ENCODE results near the gene PRKD1.
"Not testable (repeated sequence)": the region's sequence is repeated elsewhere in the genome, so short reads cannot be mapped to it uniquely, and the experiment has no call there.

Gene PRKD1

DNA sequence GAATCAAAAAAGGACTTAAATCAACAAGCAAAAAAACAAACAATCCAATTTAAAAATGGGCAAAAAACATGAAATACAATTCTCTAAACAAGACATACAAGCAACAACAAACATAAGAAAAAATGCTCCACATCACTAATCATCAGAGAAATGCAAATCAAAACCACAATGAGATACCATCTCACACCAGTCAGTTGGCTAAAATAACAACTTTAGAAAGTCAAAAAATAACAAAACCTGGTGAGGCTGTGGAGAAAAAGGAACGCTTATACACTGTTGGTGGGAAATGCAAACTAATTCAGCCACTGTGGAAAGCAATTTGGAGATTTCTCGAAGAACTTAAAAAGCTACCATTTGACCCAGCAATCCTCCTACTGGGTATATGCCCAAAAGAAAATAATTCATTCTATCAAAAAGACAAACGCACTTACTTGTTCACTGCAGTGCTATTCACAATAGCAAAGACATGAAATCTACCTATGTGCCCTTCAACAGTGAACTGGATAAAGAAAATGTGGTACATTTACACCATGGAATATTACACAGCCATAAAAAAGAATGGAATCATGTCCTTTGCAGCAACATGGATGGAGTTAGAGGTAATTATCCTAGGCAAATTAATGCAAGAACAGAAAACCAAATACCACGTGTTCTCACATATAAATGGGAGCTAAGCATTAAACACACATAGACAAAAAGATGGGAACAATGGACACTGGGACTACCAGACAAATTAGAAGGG is 26.9 kb downstream of the PRKD1 start:
- no peak overlapping the region for H3K4me3 ChIP-seq (ENCODE audit: low read depth, low read length)

DNA sequence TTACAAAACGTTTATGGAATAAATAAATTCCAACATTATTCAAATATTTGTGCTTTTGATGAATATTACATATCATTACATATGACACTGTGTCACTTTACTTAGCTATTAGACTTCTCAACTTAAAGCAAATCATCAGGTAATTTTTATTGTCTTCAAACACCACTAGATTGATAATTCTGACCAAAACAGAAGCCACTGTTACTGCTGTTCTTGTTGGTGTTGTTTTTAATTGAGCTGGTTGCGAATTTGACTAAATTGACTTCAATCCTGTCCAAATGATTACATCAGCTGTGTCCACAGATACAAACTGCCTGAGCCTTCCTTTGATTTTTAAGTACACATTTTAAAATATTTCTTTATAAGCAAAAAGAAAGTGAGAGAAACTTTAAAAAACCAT is 29.2 kb downstream of the PRKD1 start:
- no peak overlapping the region for H3K4me3 ChIP-seq (ENCODE audit: low read depth, low read length)

DNA sequence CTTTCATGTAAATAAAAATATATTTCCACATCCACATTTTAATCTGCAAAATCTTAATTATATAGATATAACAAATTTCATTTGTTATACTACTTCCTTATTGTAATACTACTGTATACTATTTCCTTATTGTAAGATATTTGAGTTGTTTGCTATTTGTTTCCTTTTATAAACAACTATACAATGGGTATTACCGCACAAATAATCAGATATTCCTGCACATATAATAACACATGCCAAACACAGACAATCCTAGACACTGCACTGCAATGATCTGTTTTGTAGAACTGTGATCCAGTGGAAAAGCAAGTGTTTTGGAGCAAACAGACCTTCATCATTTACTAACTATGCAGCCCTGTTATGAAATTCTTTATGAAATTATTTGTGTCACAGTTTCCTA is 30.5 kb downstream of the PRKD1 start:
- H3K4me3 ChIP-seq (ENCODE audit: low read depth, low read length): no peak overlapping the region

DNA sequence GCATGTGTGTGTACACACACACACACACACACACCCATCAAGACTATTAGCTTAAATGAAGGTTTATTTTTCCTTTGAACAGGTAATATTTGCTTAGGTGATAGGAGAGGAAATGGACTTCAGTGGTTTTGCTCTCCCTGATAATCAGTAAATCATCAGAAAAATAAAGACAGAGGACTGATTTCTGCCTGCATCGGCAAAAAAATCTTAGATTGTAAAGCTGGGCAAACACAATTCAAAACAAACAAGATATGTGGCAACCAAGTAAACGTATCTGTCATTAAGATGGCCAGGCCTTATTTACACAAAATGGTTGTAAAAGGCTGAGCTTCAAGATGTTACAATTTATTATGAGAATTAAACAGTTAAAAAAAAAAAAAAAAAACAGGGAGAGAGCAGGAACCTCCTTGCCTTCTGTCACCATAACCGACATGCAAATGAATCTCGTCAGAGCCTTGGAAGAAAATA is 31.3 kb downstream of the PRKD1 start:
- H3K4me3 ChIP-seq (ENCODE audit: low read depth, low read length): no peak overlapping the region

DNA sequence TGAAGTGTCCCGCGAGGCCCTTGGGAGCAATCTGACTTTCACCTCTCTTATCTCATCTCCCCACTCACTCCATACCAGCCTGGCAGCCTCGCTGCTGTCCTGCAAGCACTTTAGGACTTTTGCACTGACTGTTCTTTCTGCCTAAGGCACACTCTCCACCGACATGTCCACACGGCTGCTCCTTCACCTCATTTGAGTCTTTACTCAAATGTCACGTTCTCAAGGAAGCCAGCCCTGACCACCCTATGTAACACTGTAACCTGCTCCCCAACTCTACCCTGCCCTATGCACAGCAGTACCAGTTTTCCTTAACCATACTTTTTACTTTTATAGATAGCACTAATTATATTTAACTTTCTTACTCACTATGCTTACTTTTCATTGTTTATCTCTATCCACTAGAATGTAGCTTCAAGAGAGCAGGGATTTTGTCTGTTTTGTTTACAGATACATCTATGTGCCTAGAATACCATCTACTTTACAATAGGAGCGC is 32.0 kb downstream of the PRKD1 start:
- no peak overlapping the region for H3K4me3 ChIP-seq (ENCODE audit: low read depth, low read length)

DNA sequence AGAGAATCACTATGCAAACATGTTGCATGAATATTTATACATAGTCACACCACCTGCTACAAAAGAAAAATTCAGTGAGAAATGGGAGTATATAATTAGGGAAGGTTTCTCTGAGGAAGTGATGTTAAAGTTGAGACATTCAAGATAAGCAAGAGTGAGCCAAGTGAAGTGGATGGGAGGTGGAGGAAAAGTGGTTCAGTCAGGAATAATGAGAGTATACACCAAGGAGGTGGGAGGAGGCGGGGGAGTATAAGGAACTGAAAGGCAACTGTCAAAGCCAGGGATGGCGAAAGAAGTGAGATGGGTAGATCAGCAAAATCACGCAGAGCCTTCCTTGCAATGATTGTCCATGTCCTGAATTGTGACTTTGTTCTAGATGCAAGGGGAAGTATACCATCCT is 33.7 kb downstream of the PRKD1 start:
- H3K4me3 ChIP-seq (ENCODE audit: low read depth, low read length): no peak overlapping the region

DNA sequence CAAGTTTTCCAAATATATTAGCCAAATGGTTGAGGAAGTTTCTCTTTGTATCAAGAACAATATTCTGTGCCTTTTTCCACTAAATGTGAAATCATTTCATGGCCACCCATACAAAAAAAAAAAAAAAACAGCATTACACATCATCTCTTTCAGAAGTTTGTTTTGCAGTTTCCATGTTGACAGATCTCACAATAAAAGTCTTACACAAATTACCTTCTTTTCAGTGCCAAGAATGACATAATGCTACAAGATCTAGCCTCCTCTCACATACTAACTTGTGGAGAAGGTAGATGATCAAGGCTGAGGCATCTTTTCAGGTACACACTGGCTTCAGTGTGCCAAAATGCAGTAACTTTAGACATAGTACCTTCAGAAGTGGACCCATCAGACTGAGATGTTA is 35.3 kb downstream of the PRKD1 start:
- H3K4me3 ChIP-seq (ENCODE audit: low read depth, low read length): no peak overlapping the region

DNA sequence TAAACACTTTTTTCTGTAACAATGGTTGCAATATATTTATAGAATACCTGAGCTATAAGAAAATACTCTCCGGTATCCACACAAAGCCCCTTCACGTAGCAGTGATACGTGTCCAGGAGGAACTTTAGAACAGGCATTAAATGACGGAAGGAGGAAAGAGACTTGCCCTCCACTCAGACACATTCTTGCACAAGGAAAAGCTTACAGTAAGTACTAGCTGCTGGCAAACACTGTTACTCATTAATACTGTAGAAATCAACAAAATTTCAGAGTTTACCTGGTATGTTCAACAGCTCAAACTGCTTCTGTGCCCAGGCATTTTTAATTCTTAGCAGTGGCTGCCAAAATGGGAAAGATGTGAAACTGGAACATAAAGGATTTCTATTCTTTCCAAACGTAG is 41.7 kb downstream of the PRKD1 start:
- H3K4me3 ChIP-seq (ENCODE audit: low read depth, low read length): no peak overlapping the region

DNA sequence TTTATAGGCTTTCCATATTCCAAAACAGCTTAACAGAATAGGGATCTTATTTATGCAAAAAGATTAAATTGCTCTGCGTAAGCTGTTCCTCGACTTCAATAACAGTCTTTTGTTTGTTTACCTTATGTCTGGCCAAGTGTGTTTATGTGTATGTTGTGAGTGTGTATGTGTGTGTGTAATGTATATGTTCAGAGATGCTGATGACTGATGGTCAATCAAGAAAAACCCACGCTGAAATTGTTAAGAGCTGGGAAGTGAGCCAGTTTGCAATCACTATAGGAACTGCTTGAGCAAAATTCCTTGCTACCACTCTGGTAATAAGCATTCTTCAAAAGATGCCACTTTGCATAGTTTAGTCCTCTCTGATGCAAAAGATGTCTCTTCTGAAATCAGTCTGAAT is 59.6 kb downstream of the PRKD1 start:
- H3K4me3 ChIP-seq (ENCODE audit: low read depth, low read length): no peak overlapping the region

DNA sequence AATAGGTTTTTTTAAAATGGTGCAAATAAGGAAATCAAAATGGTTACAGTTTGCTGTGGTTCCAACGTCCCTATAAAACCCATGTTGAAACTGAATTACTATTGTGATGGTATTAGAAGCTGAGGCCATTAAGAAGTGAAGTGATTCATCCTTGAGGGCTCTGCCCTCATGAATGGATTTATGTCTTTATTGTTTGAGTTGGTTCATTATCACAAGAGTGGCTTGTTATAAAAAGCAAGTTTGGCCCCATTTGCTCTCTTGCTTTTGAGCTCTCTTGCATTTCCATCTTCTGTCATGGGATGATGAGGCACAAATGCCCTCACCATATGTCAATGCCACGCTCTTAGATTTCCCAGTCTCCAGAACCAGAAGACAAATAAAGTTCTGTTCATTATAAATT is 62.3 kb downstream of the PRKD1 start:
- H3K4me3 ChIP-seq (ENCODE audit: low read depth, low read length): no peak overlapping the region

DNA sequence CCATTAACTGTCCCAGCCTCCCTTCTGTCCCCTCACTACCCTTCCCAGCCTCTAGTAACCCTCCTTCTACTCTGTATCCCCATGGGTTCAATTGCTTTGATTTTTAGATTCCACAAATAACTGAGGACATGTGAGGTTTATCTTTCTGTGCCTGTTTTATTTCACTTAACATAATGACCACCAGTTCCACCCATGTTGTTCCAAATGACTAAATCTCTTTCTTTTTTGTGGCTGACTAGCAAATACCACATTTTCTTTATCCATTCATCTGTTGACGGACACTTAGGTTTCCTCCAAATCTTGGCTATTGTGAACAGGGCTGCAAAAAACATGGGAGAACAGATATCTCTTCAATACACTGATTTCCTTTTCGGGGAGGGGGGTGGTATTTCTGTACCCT is 65.7 kb downstream of the PRKD1 start:
- H3K4me3 ChIP-seq (ENCODE audit: low read depth, low read length): no peak overlapping the region

DNA sequence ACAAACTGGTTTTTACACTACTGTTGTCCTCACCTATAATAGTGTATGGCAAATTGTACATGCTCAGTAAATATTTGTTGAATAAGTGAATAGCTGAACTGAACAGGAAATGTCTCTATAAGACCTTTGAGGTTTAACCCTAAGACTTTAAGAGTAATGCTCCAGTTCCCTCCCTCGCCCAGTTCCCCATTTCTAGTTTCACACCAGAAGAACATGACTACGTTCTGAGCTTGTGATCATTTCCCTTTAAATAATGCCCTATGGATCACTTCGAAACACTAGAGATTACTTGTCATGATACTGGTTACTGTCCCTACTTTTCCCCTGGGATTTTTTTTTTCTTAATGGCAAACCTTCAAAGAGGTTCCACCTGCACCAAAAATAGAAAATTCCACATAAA is 69.3 kb downstream of the PRKD1 start:
- no peak overlapping the region for H3K4me3 ChIP-seq (ENCODE audit: low read depth, low read length)

DNA sequence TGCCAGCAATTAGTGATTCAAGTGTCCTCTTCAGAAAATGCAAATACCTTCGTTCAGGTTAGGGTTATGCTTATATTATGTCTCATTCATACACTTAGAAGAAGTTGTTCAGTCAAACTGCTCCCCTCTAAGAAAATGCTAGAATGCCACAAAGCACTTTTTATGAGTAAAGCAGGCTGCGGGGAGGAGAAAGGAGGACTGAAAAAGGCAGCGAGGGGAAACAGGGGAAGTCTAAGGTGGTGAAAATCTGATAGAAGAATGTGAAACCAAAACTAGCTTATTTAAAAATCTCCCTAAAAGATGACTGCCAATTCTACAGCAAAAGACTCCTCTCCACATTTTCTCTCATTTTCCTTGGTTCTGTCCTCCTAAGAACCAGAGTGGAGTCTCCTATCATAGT is 70.1 kb downstream of the PRKD1 start:
- H3K4me3 ChIP-seq (ENCODE audit: low read depth, low read length): no peak overlapping the region

DNA sequence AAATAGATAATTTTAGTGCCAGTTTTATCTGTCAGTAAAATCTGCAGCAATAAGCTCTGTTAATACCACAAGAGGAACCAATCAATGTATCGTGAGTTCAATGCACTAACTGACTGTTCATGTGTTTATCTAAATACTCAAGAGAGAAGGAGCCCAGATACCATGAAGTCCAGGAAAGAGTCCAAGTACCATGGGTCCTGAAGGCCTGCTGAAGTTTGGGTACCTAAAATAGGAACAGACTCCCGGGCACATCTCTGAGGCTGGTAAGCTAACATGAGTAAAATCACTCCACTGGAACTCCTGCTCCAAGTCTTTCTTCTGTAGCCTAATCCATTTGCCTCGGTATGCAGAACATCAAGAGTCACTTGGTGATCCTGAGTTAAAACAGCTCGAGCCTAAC is 71.1 kb downstream of the PRKD1 start:
- H3K4me3 ChIP-seq (ENCODE audit: low read depth, low read length): no peak overlapping the region

DNA sequence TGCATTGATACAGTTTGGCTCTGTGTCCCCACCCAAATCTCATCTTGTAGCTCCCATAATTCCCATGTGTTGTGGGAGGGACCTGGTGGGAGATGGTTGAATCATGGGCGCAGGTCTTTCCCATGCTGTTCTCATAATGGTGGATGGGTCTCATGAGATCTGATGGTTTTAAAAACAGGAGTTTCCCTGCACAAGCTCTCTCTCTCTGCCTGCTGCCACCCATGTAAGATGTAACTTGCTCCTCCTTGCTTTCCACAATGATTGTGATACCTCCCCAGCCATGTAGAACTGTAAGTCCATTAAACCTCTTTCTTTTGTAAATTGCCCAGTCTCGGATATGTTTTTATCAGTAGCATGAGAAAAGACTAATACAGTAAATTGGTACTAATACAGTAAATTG is 74.0 kb downstream of the PRKD1 start:
- not testable (repeated sequence) for H3K4me3 ChIP-seq (ENCODE audit: low read depth, low read length)

DNA sequence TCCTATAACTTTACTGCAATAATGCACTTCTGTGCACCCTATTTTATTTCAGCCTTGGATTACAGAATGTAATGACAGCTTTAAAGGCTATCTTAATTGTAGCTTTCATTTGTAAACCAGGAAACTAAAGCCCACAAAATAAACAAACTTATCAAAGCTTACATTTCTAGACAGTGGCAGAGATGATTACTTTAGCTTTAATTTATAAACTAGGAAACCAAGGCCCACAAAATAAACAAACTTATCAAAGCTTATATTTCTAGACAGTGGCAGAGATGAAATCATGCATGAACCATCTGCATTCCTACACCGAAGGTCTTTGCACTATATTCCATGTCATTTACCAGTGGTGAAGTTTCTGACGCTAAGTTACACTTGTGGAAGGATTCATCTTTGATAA is 74.4 kb downstream of the PRKD1 start:
- no peak overlapping the region for H3K4me3 ChIP-seq (ENCODE audit: low read depth, low read length)

DNA sequence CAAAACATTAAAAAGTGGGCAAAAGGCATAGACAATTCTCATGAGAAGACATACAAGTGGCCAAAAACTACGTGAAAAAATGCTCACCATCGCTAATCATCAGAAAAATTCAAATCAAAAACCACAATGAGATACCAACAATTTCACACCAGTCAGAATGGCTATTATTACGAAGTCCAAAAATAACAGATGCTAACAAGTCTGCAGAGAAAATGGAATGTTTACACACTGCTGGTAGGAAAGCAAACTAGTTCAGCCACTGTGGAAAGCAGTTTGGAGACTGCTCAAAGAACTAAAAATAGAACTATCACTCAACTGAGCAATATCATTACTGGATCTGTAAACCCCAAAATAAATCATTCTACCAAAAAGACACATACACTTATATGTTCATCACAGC is 76.2 kb downstream of the PRKD1 start:
- H3K4me3 ChIP-seq (ENCODE audit: low read depth, low read length): no peak overlapping the region

DNA sequence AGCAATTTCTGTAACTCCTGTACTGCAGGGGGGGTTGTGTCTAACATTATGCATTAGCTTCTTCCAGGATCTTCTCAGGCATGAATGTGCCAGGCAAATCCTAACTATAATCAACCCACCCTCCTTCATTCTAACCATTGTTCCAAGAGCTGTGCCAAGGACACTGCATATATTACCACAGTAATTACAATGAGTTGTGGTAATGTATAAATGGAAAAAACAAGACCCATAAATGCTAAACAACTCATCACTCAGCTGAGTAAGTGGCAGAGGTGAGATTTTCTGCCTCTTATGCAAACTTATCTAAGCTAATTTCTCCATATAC is 80.6 kb downstream of the PRKD1 start:
- H3K4me3 ChIP-seq (ENCODE audit: low read depth, low read length): no peak overlapping the region

DNA sequence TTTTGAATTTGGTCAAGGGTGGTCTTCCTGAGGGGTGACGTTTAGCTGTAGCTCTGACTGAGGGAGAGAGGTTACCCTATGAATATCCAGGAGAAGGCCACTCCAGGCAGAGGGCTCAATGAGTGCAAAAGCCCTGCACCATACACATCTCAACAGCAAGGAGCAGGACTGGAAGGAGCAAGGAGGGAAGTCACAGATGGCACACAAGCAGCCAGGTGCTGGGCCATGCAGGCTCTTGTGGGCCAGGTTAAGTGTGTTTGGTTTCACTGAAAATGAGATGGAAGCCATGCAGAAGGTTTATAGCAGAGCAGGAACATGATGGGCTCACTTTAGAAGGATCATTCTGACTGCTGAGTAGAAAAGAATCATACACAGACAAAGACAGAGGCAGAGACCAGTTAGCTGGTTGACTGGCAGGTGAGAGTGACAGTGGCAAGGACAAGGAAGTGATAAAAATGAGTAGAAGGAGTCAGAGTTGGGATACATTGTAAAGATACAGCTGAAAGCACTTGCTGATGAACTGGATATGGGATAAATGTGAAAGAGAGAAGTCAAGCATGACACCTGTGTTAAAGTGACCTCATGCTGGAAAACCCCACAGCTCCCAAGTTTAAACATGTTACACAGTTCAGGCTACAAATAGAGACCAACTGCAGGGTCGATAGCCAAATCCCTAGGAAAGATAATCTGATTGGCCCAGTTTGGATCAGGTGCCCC is 81.2 kb downstream of the PRKD1 start:
- no peak overlapping the region for H3K4me3 ChIP-seq (ENCODE audit: low read depth, low read length)

DNA sequence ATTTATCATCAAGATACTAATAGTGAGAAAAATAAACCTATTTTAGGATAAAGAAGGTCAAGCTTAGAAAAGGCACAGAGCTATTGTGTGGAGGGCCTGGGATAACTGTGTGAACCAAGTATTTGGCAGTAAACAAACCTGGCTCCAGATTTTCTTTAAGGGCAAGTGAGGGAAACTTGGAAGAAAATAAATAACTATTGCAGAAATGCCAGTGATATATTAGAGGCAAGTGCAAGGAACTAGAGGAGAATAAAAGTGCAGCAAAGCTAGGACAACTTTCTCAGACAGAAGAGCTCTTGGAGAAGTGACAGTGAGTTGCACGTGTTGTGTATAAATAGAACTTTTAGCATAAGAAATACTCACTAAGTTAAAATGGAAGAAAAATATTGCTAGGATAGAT is 83.7 kb downstream of the PRKD1 start:
- no peak overlapping the region for H3K4me3 ChIP-seq (ENCODE audit: low read depth, low read length)

DNA sequence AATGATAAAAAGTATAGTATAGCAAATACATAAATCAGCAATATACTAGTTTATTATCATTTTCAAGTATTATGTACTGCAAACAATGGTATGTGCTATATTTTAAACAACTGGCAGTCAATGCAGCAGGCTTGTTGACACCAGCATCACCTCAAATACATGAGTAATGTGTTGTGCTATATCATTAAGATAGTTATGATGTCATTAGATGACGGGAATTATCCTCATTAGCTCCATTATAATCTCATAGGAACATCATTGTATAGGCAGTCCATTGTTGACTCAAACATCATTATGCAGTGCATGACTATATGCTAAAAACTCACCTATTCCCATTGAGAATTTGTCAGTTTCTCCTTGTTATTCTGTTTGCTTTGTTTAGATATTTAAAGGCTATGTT is 85.4 kb downstream of the PRKD1 start:
- no peak overlapping the region for H3K4me3 ChIP-seq (ENCODE audit: low read depth, low read length)

DNA sequence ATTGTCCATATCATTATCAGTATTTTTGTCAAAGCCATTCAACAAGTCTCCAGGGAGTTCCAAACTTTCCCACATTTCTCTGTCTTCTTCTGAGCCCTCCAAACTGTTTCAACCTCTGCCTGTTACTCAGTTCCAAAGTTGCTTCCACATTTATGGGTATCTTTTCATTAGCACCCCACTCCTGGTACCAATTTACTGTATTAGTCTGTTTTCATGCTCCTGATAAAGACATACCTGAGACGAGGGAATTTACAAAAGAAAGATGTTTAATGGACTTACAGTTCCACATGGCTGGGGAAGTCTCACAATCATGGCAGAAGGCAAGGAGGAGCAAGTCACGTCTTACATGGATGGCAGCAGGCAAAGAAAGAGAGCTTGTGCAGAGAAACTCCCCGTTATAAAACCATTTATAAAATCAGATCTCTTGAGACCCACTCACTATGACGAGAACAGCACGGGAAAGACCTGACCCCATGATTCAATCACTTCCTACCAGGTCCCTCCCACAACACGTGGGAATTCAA is 87.2 kb downstream of the PRKD1 start:
- H3K4me3 ChIP-seq (ENCODE audit: low read depth, low read length): not testable (repeated sequence)

All from iPS-11a (cell line).